DOHH2 (cell line): ENCODE results near the gene HOXD9.

Experiments used
- EZH2phosphoT487 ChIP-seq: fragments of 200-600 bp; sonication (generic); IDR thresholded peaks from 2 replicates; pipeline ENCODE4 v1.6.1; 2017; ENCODE audit warnings: borderline replicate concordance, mild to moderate bottlenecking, antibody characterized with exemption, low read length, moderate library complexity, mixed read lengths
- TF ChIP-seq, protein P1 (sequence below): fragments of 200-600 bp; sonication (generic); IDR thresholded peaks from one replicate; pipeline ENCODE4 v1.5.1; 2014; ENCODE audit warnings: antibody characterized with exemption, mild to moderate bottlenecking, low read depth, low read length; ENCODE audit not compliant: poor library complexity, severe bottlenecking

DNA sequence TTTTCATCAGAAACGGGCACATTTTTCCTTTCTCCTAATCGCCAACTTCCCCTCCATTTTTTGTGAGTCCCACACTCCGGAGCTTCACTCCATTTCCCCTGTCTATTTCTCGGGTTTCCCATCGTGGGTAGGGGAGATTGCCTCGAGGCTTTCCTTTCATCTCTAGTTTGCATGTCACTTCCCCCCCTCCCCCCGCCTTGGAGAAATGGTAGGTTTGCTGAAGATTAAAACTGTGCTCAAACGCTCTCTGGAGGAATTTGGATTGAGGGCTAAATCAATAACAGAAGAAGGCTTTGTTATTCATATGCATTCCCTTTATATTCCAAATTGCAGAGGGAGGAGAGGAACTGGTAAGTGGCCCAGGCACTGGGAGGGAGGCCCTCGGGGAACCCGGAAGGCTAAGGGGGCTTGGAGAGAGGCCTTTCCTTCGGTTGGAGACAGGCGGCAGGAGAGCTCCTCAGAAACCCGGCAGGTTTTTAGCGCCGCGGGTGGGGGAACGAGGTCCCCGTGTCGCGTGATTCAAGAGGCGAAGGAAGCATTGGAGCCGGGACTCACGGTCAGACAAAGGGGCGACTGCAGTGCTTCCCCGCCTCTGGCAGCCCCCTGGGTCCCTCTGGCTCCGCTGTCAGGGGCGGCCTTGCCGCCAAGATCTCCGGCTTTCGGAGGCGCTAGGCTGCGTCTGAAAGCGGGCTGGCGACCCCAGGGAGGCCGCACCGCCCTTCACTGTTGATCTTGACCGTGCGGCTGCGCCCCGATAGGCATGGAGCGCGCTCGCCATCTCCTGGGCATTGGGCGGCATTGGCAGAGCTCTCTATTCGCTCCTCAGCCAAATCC, 25.3 kb upstream of the HOXD9 start:
- TF ChIP-seq, protein P1, sequence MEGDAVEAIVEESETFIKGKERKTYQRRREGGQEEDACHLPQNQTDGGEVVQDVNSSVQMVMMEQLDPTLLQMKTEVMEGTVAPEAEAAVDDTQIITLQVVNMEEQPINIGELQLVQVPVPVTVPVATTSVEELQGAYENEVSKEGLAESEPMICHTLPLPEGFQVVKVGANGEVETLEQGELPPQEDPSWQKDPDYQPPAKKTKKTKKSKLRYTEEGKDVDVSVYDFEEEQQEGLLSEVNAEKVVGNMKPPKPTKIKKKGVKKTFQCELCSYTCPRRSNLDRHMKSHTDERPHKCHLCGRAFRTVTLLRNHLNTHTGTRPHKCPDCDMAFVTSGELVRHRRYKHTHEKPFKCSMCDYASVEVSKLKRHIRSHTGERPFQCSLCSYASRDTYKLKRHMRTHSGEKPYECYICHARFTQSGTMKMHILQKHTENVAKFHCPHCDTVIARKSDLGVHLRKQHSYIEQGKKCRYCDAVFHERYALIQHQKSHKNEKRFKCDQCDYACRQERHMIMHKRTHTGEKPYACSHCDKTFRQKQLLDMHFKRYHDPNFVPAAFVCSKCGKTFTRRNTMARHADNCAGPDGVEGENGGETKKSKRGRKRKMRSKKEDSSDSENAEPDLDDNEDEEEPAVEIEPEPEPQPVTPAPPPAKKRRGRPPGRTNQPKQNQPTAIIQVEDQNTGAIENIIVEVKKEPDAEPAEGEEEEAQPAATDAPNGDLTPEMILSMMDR, result peak; percentile 57
- TF ChIP-seq EZH2phosphoT487, result no peak
